GM12865 (cell line): ENCODE results near the gene CSMD2.
"Not testable (repeated sequence)": the region's sequence is repeated elsewhere in the genome, so short reads cannot be mapped to it uniquely, and the experiment has no call there.

Experiments
- DNase-seq: peaks from one replicate; pipeline ENCODE4 v3.0.0; 2010; ENCODE audit warnings: low read depth
- H3K4me3 ChIP-seq: 2 replicates; pipeline ENCODE4 v1.5.1; 2011; ENCODE audit warnings: mild to moderate bottlenecking, low read depth, low read length, control low read depth
- CTCF ChIP-seq: IDR thresholded peaks from 2 replicates; pipeline ENCODE4 v1.5.1; 2011; ENCODE audit warnings: low read length, control low read depth, low read depth, inconsistent platforms; ENCODE audit not compliant: insufficient read depth; ENCODE audit errors: missing control alignments

Gene CSMD2

GRCh38 chr1:34188418-34188817, 23.4 kb upstream of the CSMD2 start:
- H3K4me3 ChIP-seq, result no peak overlapping the region
- TF ChIP-seq CTCF, result no peak
- DNase-seq, result no peak

DNA sequence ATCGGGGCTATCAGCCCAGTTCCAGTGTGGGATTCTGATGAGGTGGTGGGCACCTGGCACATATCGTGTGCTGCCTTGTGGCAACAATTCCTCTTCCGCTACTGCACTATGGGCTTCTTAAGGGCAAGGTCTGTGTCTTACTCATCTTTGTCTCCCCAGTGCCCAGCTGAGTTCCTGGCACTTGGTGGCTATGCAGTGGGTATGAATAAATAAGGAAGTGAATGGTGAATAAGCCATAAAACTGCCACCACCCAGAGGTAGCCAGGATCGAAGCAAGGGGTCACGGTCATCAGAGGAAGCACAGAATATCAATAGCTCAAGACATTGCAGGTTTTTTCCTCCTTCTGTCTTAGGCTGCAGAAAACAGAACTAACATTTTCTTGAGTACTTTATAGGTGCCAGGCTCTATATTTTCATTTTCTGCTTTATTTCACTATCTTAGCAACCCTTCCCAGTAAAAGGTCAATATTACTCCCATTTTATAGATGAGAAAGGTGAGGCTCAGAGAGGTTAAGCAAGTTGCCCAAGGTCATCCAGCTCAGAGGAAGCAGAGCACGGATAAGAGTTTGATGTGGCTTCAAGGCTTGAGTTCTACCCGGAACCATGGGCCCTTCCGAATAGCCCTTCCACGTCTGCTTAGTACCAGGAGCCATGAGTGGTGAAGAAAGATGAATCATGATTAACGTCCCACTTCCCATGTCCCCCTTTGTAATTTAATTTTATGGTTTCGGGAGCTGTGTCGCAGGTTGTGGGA, 21.9 kb upstream of the CSMD2 start:
- no peak for DNase-seq
- H3K4me3 ChIP-seq, result no peak overlapping the region
- TF ChIP-seq CTCF, result no peak

DNA sequence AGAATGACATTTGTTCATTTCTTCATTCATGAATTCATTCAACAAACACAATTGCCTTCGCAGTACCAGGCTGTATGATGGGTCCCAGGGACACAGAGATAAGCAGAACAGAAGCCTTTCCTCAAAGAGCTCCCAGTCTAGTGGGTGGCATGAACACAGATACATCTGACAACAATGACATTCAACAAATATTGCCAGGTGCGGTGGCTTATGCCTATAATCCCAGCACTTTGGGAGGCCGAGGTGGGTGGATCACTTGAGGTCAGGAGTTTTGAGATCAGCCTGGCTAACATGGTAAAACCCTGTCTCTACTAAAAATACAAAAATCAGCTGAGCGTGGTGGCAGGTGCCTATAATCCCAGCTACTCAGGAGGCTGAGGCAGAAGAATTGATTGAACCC, 18.4 kb upstream of the CSMD2 start:
- DNase-seq, H3K4me3 ChIP-seq: not testable (repeated sequence)

- DNase-seq, result no peak
- H3K4me3 ChIP-seq, result no peak overlapping the region
- no peak for TF ChIP-seq CTCF
Measured at GRCh38 chr1:34178072-34178471, 13.0 kb upstream of the CSMD2 start.

DNA sequence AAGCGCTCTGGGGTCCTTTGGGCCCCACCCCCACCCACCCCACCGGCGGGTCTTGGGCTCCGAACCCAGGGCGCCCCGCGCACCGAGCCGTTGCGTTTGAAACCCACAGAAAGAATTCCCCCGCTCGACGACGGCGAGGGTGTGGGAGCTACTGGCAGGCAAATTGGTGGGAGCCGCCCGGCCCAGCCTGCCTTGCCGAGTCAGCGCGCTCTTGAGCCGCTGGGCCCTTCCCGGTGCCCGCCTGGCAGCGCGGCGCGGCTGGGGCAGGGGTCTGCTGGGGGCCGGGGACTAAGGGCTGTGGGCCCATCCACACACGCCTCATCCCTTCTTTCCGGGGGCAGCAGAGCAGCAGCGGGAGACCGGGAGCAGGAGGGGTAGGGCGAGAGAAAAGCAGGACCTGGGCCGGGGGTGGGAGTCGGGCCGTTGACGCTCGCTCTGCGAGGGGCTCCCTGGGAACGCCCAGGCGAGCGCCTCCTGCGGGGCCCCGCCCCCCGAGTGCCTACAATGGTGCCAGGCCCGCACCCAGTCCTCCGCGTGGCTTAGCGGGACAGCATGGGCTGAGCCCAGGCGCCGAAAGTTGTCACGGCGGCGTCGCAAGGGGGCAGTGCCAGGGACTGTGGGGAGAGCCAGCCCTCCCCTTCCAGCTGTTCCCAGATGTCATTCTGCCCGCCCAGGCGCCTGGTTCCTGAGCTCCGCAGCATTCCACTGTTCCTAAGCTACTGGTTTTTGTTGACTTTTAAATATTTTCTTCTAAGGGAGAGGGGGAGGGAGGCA, 12.0 kb upstream of the CSMD2 start, which contains the start of gene C1orf94:
Gene C1orf94 (plus strand): TSS at position 78 of the 774 bp plus-strand sequence. CDS start 883 bp downstream, outside the sequence.
- no peak within 1 kb of the TSS for H3K4me3 ChIP-seq
- TF ChIP-seq CTCF, result no peak
- no peak for DNase-seq

DNA sequence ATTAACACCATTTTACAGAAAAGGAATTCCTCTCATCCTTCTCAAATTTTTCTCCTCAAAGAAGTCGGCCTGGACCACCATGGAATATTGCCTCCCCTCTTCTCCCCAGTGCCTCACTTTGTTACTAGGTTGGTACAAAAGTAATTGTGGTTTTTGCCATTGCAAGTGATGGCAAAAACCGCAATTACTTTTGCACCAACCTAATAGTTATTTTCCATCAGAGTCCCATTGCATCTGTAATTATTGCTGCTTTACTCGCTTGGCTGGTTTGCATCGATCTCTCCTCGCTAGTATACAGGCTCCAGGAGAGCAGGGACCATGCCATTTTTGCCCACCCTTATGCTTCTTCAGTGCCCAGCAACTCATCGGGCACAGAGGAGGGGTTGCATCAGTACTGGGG, 10.7 kb upstream of the CSMD2 start:
- TF ChIP-seq CTCF, result no peak
- no peak overlapping the region for H3K4me3 ChIP-seq
- DNase-seq, result no peak

DNA sequence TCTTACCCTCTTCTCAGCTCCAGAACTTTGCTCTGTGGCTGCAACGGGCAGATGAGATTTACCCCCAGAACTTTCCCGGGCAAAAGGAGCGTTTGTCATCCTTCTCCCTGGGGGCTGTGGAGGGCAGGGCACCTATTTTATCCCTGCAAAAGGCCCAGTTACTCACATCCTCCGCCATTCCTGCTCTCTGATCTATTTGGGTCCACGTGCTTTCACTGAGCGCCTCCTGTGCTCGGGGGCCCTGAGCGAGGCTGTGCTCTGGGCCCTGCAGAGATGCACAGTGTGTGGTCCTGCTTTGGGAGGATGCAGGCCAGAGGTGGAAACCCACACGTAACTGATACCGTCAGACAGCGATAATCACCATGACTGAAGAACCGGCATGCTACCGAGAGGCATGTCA, 2.4 kb upstream of the CSMD2 start:
- TF ChIP-seq CTCF, result no peak
- no peak for DNase-seq
- H3K4me3 ChIP-seq, result no peak overlapping the region
